Duodenal mucosa (tissue), 2 donors: ENCODE measurements around the gene TSPAN31.
A peak's percentile ranks its signal among the peaks of the same experiment; 100 is the strongest.

Experiments used
- H3K27ac ChIP-seq: one replicate; pipeline ENCODE4 v1.7.0; 2013; ENCODE audit warnings: low read depth, low read length
- H3K27me3 ChIP-seq, 2 donors: one replicate each; pipeline ENCODE4 v1.7.0; 2013; ENCODE audit warnings: low read length in 2 of 2, control low read depth in 1 of 2; ENCODE audit not compliant: insufficient read depth in 2 of 2, control insufficient read depth in 1 of 2
- H3K36me3 ChIP-seq, 2 donors: one replicate each; pipeline ENCODE4 v1.7.0; 2013; ENCODE audit warnings: low read length in 2 of 2, control low read depth in 1 of 2; ENCODE audit not compliant: insufficient read depth in 2 of 2, control insufficient read depth in 1 of 2
- H3K4me1 ChIP-seq, 2 donors: one replicate each; pipeline ENCODE4 v1.7.0; 2013; ENCODE audit warnings: low read length in 2 of 2, control low read depth in 1 of 2; ENCODE audit not compliant: insufficient read depth in 2 of 2, control insufficient read depth in 1 of 2
- H3K4me3 ChIP-seq, 2 donors: one replicate each; pipeline ENCODE4 v1.7.0; 2013; ENCODE audit warnings: low read length in 2 of 2, low read depth in 1 of 2
- H3K9ac ChIP-seq, 2 donors: one replicate each; pipeline ENCODE4 v1.7.0; 2013; ENCODE audit warnings: low read length in 2 of 2, low read depth in 1 of 2
- H3K9me3 ChIP-seq, 2 donors: one replicate each; pipeline ENCODE4 v1.7.0; 2013; ENCODE audit warnings: low read length in 2 of 2, control low read depth in 1 of 2; ENCODE audit not compliant: control insufficient read depth in 1 of 2

Gene TSPAN31

DNA sequence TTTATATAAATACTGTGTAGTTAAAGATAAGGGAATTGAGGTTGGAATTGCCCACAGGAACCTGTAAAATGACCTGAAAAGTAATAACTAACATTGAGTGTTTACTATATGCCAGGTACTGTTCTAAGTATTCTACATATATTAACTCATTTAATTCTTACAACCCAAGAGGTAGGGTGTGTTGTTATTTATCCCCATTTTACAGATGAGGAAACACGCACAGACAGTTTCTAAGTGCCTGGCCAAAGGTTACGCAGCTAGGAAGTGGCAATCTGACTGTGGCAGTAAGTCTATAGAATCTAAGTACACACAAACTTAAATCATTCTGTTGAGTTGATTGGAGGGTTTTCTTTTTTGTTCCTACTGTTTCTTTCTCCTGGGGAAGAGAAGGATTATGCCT lies 1.1 kb upstream of the TSPAN31 start:
- peaks cover 0 to 23% of the 10 kb centered on the region in 2 donors for H3K36me3 ChIP-seq

DNA sequence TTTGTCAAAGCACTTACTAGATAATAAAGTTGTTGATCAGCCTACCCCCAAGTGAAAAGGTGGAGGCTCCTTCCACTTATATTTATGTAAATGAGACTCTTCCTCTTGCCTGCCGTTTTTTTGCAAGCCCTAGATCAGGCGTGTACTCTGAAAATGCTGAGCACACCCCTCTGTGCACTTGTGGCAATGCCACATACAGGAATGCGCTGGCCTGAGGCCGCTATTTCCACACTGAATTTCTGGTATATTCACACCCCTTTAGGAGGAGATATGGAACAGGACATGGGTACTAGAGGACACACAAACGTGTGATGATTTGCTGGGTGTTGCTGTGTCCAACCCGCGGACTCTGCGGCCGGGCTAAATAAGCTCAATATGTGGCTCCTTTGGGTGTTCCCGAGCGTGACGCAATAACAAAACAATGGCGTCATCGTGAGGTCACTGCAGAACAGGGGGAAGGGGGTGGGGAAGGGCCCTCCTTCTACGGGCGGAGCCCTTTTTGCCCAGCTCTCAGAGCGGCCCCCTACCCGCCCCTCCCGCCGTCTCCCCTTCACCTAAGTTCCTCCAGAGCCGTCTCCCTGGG lies 554 bp upstream of the TSPAN31 start:
- H3K27me3 ChIP-seq, result peaks cover 10 to 23% of the 10 kb centered on the region in 2 donors
- H3K9ac ChIP-seq, result peak overlapping the region; percentile 92 to 99
- peak overlapping the region; percentile 96 to 98 for H3K4me3 ChIP-seq

More for the DNA sequence above, 1.1 kb upstream of the TSPAN31 start:
- no peaks in the 10 kb centered on the region for H3K9me3 ChIP-seq
- peaks cover 15 to 27% of the 10 kb centered on the region in 2 donors for H3K27me3 ChIP-seq
- H3K4me1 ChIP-seq, result peaks cover 10 to 36% of the 10 kb centered on the region in 2 donors
- H3K4me3 ChIP-seq, result no peak overlapping the region
- H3K27ac ChIP-seq, result no peak overlapping the region
- H3K9ac ChIP-seq, result no peak overlapping the region

DNA sequence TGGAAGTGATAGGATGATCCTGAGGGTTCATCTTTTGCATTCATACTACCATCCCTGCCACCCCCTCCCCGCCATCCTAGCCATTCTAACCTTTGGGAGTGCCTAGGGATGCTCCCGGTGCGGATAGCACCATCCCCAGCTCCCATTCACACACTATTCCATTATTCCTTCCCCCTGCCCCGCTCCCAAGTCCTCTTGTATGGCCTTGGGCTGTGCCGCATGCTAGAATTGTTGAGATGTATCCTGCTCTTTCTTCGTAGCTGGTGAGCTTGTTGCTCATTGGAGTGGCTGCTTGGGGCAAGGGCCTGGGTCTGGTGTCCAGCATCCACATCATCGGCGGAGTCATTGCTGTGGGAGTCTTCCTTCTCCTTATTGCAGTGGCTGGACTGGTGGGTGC lies 644 bp downstream of the TSPAN31 start:
- Histone ChIP-seq H3K36me3 (peaks cover 0 to 37% of the 10 kb centered on the region in 2 donors), H3K9ac (peak overlapping the region; percentile 92 to 99), H3K4me3 (peak overlapping the region; percentile 96 to 98), H3K27ac (peak overlapping the region; percentile 89), H3K27me3 (peaks cover 7 to 13% of the 10 kb centered on the region in 2 donors), H3K4me1 (peaks cover 10 to 25% of the 10 kb centered on the region in 2 donors), H3K9me3 (no peaks in the 10 kb centered on the region)

More for the DNA sequence above, 554 bp upstream of the TSPAN31 start:
- H3K36me3 ChIP-seq, result peaks cover 0 to 28% of the 10 kb centered on the region in 2 donors
- peaks cover 10 to 32% of the 10 kb centered on the region in 2 donors for H3K4me1 ChIP-seq
- H3K9me3 ChIP-seq, result no peaks in the 10 kb centered on the region
- peak overlapping the region; percentile 89 for H3K27ac ChIP-seq

DNA sequence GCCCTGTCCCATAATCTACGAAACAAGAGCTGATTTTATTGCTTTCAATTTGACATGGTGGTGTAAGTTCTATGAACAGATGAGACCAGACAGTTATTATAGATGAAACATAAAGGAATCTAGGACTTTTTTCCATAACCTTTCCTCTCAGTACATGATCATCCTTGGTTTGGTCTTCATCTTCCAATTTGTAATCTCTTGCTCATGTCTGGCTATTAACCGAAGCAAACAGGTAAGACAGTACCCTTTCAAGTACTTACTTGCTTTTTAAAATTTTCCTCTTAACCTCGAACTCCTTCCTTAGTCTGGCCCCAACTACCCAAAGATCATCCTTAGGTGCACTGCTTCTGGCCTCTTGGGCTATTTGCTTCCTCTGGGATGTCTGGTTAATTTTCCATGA lies 1.2 kb downstream of the TSPAN31 start:
- H3K9ac ChIP-seq, result no peak overlapping the region
- H3K27ac ChIP-seq, result no peak overlapping the region
- H3K27me3 ChIP-seq, result peaks cover 1 to 9% of the 10 kb centered on the region in 2 donors
- peaks cover 13 to 23% of the 10 kb centered on the region in 2 donors for H3K4me1 ChIP-seq
- H3K4me3 ChIP-seq, result peak overlapping the region; percentile 96 to 98
- H3K36me3 ChIP-seq, result peaks cover 0 to 37% of the 10 kb centered on the region in 2 donors
- no peaks in the 10 kb centered on the region for H3K9me3 ChIP-seq

DNA sequence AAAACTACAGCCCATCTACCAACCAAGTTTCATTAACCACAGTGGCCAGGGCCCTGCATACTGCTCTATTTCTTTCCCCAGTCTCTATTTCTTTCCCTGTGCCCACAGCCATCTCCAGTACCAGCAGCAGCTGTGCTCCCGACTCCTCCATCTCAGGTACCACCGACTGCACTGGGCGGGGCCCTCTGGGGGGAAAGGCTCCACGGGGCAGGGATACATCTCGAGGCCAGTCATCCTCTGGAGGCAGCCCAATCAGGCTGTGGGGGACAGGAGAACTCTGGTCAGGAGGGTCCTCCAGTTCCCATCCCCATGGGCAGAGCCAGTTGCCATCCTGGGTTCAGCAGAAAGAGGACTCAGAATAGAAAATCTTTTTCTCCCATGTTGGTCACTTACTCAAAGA lies 4.2 kb downstream of the TSPAN31 start:
- no peak overlapping the region for H3K9ac ChIP-seq
- peaks cover 36 to 38% of the 10 kb centered on the region in 2 donors for H3K4me1 ChIP-seq
- no peak overlapping the region for H3K27ac ChIP-seq
- no peaks in the 10 kb centered on the region for H3K27me3 ChIP-seq
- H3K4me3 ChIP-seq, result no peak overlapping the region
- peaks cover 0 to 37% of the 10 kb centered on the region in 2 donors for H3K36me3 ChIP-seq
- H3K9me3 ChIP-seq, result no peaks in the 10 kb centered on the region

DNA sequence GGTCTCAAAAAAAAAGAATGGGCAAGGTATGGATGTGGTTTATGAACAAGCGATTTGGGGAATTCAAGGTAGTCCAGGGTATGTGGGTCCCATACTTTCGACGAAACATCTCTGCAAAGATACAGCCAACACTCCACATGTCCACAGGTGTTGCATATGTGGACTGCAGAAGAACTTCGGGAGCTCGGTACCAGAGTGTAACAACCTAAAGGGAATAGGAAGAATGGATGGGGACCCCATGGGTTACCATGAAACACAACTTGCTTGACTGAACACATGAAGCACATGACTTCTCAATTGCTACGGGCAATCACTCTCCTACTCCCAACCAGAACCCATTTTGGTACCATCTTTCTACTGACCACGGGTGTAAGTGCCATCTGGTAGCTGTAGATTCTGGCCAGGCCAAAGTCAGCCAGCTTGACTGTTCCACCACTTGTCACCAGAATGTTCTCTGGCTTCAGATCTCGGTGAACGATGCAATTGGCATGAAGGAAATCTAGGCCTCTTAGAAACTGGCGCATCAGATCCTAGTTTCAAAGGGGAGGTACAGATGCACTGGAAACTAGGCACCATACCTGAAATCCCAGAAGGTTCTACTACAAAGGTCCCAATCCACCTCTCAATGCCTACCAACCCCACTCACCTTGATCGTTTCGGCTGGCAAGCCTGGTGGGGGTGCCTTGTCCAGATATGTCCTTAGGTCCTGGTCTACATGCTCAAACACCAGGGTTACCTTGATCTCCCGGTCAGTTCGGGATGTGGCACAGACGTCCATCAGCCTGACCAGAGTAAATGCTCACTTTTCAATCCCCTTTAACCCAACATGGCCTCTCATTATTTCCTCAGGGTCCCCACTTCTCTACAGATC lies 6.0 kb downstream of the TSPAN31 start:
- peaks cover 35% of the 10 kb centered on the region in 2 donors for H3K4me1 ChIP-seq
- no peak overlapping the region for H3K27ac ChIP-seq
- H3K9me3 ChIP-seq, result no peaks in the 10 kb centered on the region
- peaks cover 0 to 37% of the 10 kb centered on the region in 2 donors for H3K36me3 ChIP-seq
- no peaks in the 10 kb centered on the region for H3K27me3 ChIP-seq
- H3K9ac ChIP-seq, result peak overlapping the region; percentile 86 to 90
- H3K4me3 ChIP-seq, result peak overlapping the region; percentile 88 to 96

DNA sequence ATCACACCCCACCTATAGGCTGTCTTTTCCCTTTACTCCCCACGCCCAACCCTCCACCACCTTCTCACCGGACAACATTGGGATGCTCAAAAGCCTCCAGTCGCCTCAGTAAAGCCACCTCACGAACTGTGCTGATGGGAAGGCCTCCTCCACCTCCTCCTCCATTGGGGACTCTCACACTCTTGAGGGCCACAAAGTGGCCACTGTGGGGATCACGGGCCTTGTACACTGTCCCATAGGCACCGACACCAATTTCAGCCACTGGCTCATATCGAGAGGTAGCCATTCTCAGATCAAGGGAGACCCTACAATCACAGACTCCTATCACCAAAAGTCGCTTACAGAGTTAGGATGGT lies 6.6 kb downstream of the TSPAN31 start:
- peak overlapping the region; percentile 86 to 90 for H3K9ac ChIP-seq

DNA sequence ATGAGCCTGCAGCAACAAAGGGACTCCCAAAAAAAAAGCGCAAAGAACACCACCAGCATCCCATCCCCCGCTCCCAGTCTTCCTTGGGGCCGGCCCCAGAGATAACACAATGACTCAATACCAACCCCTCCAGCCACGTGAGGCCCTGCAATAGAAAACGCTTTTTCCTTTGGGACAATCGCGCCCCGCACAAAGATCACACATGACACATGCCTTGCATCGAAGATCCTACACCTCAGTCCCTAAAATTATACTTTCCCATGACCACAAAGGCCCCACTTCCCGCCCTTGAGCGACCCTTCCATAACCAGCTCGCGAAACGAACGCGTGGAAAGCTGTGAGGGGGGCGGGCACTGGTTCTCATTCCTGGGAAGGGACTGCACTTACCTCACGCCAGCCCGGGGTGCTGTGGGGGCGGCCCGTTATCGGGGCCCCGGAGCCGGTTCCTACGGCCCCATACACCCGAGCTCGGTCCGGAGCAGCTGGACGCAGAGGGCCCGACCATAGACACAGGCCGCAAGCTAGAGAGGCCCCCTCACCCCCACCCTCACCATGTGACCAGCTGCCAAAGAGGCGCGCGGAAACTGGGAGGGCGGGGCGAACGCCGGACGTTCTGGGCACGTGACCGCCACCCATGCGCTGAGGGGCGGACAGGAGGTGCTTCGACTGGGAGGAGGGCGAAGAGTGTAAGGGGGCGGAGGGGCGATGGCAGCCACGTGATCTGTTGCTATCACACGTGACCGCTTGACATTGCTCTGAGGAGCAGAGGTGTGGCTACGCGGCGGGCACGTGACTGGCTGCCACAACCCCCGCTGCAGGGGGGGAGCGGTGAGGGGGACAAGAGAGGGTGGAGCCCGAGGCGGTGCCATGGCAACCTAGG lies 7.2 kb downstream of the TSPAN31 start, which contains the start of gene CDK4:
Gene CDK4, minus strand, starts transcription at position 523 of the 880 bp plus-strand sequence. CDS start 593 bp downstream, outside the sequence.
- Histone ChIP-seq H3K4me1 (peaks cover 41 to 46% of the 10 kb centered on the region in 2 donors), H3K27me3 (no peaks in the 10 kb centered on the region), H3K9ac (peak within 1 kb of the TSS; percentile 86 to 90), H3K9me3 (no peaks in the 10 kb centered on the region), H3K27ac (peak within 1 kb of the TSS; percentile 62), H3K4me3 (peak within 1 kb of the TSS; percentile 88 to 96), H3K36me3 (peaks cover 0 to 29% of the 10 kb centered on the region in 2 donors)

More for the DNA sequence above, 6.6 kb downstream of the TSPAN31 start:
- Histone ChIP-seq H3K4me3 (peak overlapping the region; percentile 88 to 96), H3K27ac (peak overlapping the region; percentile 62), H3K36me3 (peaks cover 0 to 36% of the 10 kb centered on the region in 2 donors), H3K9me3 (no peaks in the 10 kb centered on the region), H3K27me3 (no peaks in the 10 kb centered on the region), H3K4me1 (peaks cover 37 to 40% of the 10 kb centered on the region in 2 donors)

DNA sequence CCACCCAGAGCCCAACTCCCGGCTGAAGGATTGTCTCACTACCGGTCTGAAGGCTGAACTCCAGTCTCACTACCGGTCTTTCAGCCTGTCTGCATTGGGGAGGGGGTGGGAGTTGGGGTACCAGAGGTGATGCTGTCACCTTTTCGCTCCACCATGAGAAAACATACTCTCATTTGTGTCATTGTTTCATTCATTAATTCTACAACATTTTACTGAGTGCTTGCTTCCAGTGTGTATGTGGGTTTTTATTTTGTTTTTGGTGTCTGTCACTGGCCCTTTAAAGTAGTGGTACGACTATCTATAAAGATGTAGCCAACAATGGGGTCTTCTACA lies 7.8 kb downstream of the TSPAN31 start:
- Histone ChIP-seq H3K4me1 (peaks cover 41 to 46% of the 10 kb centered on the region in 2 donors), H3K9ac (peak overlapping the region; percentile 5 to 8), H3K36me3 (peaks cover 0 to 25% of the 10 kb centered on the region in 2 donors)

More for the DNA sequence above, 7.8 kb downstream of the TSPAN31 start:
- peak overlapping the region; percentile 17 for H3K27ac ChIP-seq
- H3K27me3 ChIP-seq, result no peaks in the 10 kb centered on the region
- H3K9me3 ChIP-seq, result no peaks in the 10 kb centered on the region
- peak overlapping the region; percentile 88 to 96 for H3K4me3 ChIP-seq
